ENCODE results near the gene RSRC1.
A peak's percentile ranks its signal among the peaks of the same experiment; 100 is the strongest.

Gene RSRC1

DNA sequence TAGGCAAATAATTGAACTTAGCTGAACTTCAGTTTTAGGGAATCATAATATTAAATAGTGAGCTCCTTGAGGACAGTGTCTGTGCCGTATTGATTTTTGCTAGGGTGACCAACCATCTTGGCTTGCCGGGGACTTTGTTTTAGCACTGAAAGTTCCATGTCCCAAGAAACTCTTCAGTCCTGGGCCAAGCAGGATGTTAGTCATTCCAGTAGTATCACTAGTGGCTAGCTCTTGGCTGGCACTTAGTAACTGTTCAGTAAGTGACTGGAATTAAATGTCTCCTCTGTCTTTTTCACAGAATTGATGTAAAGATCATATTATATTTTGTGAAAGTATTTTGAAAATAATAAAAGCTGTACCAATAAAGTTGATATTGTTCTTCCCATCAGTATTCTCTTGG lies 42.3 kb downstream of the RSRC1 start:
- no peak for TF ChIP-seq POLR2A (IDR thresholded peaks at IDR 0.05; ENCODE audit: low read depth, low read length)
- no peak for TF ChIP-seq TAF1 (IDR thresholded peaks at IDR 0.05; ENCODE audit: borderline replicate concordance, low read depth, low read length)
- no peak for TF ChIP-seq POLR2AphosphoS5 (IDR thresholded peaks at IDR 0.05; ENCODE audit: low read depth, low read length)
- DNase-seq (ENCODE audit: insufficient read length) (no peak), FAIRE-seq (no peak)

DNA sequence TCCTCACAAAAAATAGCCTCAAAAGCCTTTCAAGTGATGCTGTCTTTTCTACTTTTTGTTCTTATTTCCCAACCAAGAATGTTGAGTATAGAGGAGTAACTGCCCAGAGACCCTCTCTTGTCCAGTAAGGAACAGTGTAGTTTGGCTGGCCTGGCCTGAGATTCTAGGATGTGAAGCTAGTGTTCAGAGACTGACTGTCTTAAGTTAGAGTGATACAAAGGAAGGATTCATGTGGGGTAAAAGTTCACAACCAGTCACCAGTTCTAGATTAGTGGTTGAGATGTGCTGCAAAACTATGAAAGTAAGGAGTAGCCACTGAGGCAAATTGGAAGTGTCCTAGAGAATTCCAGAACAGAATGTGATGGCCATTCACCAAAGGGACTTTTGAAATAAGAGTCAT lies 49.1 kb downstream of the RSRC1 start:
- no peak for FAIRE-seq
- no peak for DNase-seq (ENCODE audit: insufficient read length)
- no peak for TF ChIP-seq TAF1 (IDR thresholded peaks at IDR 0.05; ENCODE audit: borderline replicate concordance, low read depth, low read length)

DNA sequence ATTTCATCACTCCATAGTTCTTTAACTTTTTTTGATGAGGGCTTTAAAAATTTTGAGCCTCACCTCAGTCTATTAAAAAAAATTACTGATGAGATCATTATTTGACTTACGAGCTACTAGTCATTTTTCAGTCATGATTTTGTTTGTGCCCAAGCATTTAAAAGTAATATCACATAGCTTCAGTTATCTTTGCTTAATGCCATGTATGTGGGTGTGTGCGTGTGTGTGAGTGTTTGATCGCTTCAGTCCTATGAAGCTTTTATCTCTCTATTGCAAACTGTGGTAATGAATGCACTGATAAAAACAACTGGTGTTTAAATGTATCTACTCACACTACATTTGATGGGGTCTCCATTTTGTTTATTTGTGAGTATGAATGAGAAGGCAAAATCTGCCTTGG lies 49.8 kb downstream of the RSRC1 start:
- DNase-seq (ENCODE audit: insufficient read length): no peak
- FAIRE-seq: no peak

DNA sequence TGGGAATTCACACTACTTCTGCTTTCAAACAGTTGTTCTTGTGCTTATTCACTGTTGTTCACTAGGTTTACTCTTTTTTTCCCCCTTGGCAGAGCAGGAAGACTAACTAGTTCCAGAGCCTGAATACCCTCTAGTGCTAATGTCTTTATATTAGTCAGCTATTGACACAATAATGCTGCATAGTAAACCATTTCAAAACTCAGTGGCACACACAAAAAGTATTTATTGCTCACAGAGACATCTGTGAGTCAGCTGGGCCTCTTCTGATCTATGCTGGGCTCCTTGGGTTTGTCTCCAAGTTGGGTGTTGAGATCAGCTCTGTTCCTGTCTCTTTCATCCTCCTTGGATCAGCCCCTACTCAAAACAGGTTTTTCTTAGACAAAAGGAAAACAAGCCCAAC lies 51.1 kb downstream of the RSRC1 start:
- peak; percentile 57 for FAIRE-seq
- no peak for DNase-seq (ENCODE audit: insufficient read length)
- TF ChIP-seq POLR2AphosphoS5 (IDR thresholded peaks at IDR 0.05; ENCODE audit: low read depth, low read length) (no peak), POLR2A (IDR thresholded peaks at IDR 0.05; ENCODE audit: low read depth, low read length) (no peak), TAF1 (IDR thresholded peaks at IDR 0.05; ENCODE audit: borderline replicate concordance, low read depth, low read length) (no peak)

More for the DNA sequence above, 49.8 kb downstream of the RSRC1 start:
- TF ChIP-seq TAF1 (IDR thresholded peaks at IDR 0.05; ENCODE audit: borderline replicate concordance, low read depth, low read length) (no peak), POLR2AphosphoS5 (IDR thresholded peaks at IDR 0.05; ENCODE audit: low read depth, low read length) (no peak), POLR2A (IDR thresholded peaks at IDR 0.05; ENCODE audit: low read depth, low read length) (no peak)

DNA sequence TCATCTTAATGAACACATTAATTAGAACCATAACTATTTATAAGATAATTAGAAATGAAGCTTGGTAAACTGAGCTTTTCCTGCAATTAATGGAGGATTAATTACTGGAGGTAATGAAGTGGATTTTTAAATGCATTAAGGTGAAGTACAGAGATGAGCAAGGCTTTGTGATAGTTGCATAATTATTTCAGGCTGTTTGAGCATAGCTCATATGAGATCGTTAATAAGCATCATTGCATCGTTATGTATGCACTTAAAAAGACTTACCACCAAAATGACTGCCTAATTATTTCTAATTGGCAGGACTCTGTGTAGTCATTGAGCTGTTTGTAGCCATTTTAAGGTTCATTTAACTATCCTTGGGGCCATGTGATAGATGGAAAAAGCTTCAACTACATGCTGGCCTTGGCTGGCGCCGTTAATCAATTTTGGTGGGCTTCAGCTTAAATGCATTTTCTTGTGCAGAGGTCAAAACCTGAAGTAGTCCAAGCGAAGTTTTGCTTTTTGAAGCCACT lies 55.3 kb downstream of the RSRC1 start:
- DNase-seq (ENCODE audit: insufficient read length): no peak

DNA sequence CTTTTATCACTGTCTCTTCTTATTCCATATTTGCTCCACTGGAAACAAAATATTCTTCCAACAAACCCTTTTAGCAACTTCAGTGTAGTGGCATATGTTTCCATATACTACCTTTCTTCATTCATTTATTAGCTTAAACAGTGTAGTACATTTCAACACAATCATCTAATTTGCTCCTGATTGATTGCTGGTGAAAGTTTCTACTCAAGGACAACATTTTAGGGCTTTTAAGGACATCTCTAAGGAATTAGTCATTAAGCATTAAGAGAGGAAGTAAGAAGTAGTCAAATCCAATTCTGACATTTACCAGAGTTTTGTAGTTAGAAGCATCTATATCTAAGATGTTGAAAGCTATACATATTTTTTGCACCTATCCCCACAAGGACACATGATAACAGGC lies 55.8 kb downstream of the RSRC1 start:
- DNase-seq (ENCODE audit: insufficient read length) (no peak), FAIRE-seq (no peak)
- TF ChIP-seq POLR2AphosphoS5 (IDR thresholded peaks at IDR 0.05; ENCODE audit: low read depth, low read length) (no peak), POLR2A (IDR thresholded peaks at IDR 0.05; ENCODE audit: low read depth, low read length) (no peak), TAF1 (IDR thresholded peaks at IDR 0.05; ENCODE audit: borderline replicate concordance, low read depth, low read length) (no peak)

More for the DNA sequence above, 55.3 kb downstream of the RSRC1 start:
- FAIRE-seq: no peak
- TF ChIP-seq POLR2AphosphoS5 (IDR thresholded peaks at IDR 0.05; ENCODE audit: low read depth, low read length) (no peak), POLR2A (IDR thresholded peaks at IDR 0.05; ENCODE audit: low read depth, low read length) (no peak), TAF1 (IDR thresholded peaks at IDR 0.05; ENCODE audit: borderline replicate concordance, low read depth, low read length) (no peak)

DNA sequence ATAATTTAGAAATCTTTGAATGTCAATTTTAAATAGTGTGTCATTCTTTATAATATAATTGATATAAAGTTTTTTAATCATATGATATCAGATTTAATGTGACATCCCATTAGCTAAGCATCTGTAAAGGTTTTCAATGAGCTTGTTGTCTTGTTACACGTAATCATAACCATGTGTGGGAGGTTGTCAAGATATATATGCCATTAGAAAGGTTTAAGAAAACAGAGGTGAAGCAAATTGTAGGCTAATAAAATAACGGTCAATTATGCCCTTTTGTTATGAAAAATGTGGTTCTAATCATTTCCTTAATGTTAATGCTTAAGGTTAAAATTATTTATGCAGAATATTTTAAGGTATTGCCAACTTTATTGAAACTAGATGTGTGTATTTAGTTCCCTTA lies 56.3 kb downstream of the RSRC1 start:
- DNase-seq (ENCODE audit: insufficient read length) (no peak), FAIRE-seq (no peak)
- TF ChIP-seq TAF1 (IDR thresholded peaks at IDR 0.05; ENCODE audit: borderline replicate concordance, low read depth, low read length): no peak
- TF ChIP-seq POLR2AphosphoS5 (IDR thresholded peaks at IDR 0.05; ENCODE audit: low read depth, low read length): no peak
- TF ChIP-seq POLR2A (IDR thresholded peaks at IDR 0.05; ENCODE audit: low read depth, low read length): no peak

DNA sequence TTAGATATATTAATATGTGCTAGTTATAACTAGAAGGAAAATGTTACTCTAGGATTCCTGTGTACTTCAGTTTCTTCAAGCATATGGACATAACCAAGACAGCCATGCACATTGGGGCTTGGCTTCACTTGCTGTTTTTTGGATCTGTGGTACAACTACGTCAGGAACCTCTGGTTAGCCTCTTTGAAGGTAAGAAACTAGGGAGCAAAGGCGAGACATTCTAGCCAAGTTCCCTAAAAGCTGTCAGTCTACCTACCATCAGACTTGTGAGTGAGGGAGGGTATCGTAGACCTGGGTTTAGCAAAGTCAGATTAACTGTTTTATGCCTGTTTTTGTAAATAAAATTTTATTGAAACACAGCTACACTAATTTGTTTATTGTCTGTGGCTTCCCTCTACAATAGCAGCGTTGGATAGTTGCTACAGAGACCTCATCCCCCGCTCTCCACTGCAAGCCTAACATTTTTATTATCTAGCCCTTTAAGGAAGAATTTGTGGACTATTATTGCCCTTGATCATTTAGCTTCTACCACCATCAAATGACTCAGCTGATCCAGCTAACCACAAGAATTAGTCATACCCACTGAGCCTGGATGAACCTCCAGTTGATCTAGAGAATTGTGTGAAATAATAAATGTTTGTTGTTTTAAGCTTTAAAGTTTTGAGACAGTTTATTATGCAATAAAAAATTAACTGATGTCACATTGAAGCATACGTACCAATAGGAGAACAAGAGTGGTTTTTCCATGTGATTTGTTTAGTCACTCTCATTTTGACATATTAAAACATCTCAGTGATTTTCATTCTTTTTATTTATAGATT lies 58.1 kb downstream of the RSRC1 start:
- TF ChIP-seq POLR2AphosphoS5 (IDR thresholded peaks at IDR 0.05; ENCODE audit: low read depth, low read length): no peak
- TF ChIP-seq POLR2A (IDR thresholded peaks at IDR 0.05; ENCODE audit: low read depth, low read length): no peak
- no peak for TF ChIP-seq TAF1 (IDR thresholded peaks at IDR 0.05; ENCODE audit: borderline replicate concordance, low read depth, low read length)
- FAIRE-seq (no peak), DNase-seq (ENCODE audit: insufficient read length) (no peak)

DNA sequence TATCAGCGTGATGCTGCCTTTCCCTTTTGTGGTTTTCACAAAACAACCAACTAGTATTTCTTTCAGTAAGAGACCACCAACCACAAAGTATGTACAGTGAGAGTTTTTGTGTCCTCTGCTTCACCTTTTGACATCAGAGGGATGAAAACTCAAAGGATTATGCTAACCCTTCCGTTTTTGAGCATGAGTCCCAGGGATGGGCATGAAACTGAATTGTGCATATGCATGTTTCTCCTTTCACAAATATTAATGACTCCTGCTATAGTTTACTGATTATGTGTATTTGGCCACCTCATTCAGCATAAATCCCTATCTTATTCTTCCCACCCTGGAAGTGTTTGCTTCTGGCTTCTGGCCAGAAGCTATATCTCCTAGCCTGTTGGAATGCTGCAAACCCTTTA lies 59.2 kb downstream of the RSRC1 start:
- FAIRE-seq: no peak
- no peak for DNase-seq (ENCODE audit: insufficient read length)
- TF ChIP-seq TAF1 (IDR thresholded peaks at IDR 0.05; ENCODE audit: borderline replicate concordance, low read depth, low read length) (no peak), POLR2A (IDR thresholded peaks at IDR 0.05; ENCODE audit: low read depth, low read length) (no peak), POLR2AphosphoS5 (IDR thresholded peaks at IDR 0.05; ENCODE audit: low read depth, low read length) (no peak)

DNA sequence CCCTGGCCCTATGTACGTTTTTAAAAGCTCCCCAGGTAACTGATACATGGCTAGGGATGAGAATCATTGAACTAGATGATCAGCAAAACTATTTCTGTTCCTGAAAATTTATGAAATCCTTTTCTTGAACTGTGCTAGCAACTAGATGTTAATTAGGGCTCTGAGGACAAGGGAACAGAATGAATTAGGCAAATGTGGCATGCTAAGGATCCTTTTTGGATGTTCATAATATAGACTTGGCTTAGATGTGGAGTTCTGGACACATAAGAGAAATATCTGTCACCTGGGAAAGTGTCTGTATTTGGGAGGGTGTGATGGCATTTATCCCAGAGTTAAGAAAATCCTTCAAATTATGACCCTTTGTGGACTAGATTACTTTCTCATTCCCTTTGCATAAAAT lies 71.2 kb downstream of the RSRC1 start:
- FAIRE-seq (no peak), DNase-seq (ENCODE audit: insufficient read length) (no peak)
- no peak for TF ChIP-seq TAF1 (IDR thresholded peaks at IDR 0.05; ENCODE audit: borderline replicate concordance, low read depth, low read length)
- TF ChIP-seq POLR2A (IDR thresholded peaks at IDR 0.05; ENCODE audit: low read depth, low read length): no peak
- no peak for TF ChIP-seq POLR2AphosphoS5 (IDR thresholded peaks at IDR 0.05; ENCODE audit: low read depth, low read length)

DNA sequence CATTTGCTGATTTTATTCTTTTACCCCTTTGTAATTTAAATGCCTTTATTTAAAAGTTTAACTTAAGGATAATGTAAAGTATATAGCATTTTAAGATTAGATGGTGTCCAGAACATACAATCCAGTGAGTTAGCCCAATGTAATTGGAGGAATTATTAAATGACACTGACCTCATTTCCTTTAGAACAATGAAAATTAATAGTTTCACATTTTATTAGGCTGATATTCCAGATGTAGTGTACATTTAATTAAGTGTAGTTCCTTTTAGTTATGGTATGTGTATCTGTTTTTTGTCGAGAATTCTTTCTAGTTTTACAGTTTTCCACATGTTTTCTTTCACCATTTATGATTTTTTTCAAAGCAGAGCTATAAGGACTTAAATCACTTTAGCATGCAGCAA lies 75.8 kb downstream of the RSRC1 start:
- DNase-seq (ENCODE audit: insufficient read length) (no peak), FAIRE-seq (no peak)
- TF ChIP-seq POLR2A (IDR thresholded peaks at IDR 0.05; ENCODE audit: low read depth, low read length): no peak
- TF ChIP-seq POLR2AphosphoS5 (IDR thresholded peaks at IDR 0.05; ENCODE audit: low read depth, low read length): no peak
- no peak for TF ChIP-seq TAF1 (IDR thresholded peaks at IDR 0.05; ENCODE audit: borderline replicate concordance, low read depth, low read length)

DNA sequence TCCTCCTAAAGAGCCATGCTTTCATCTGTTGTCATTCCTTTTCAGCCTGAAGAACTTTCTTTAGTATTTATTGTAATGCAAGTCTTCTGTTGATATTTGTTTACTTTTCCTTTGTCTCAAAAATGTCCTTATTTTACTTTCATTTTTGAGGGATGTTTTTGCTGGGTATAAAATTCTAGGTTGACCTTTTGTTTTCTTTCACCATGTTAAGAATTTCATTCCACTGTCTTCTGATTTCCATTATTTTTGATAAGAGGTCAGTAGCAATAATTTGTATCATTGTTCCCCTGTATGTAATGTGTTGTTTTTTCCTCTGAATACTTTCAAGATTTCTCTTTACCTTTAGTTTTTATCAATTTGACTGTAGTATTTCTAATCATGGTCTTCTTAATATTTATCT lies 91.1 kb downstream of the RSRC1 start:
- FAIRE-seq: no peak

More for the DNA sequence above, 91.1 kb downstream of the RSRC1 start:
- DNase-seq (ENCODE audit: insufficient read length): no peak
- TF ChIP-seq POLR2AphosphoS5 (IDR thresholded peaks at IDR 0.05; ENCODE audit: low read depth, low read length) (no peak), POLR2A (IDR thresholded peaks at IDR 0.05; ENCODE audit: low read depth, low read length) (no peak), TAF1 (IDR thresholded peaks at IDR 0.05; ENCODE audit: borderline replicate concordance, low read depth, low read length) (no peak)

Data from GM12892 (cell line).